Gastrocnemius medialis (tissue), 4 donors: ENCODE data around the gene SLC2A1. TPM values are rescaled to one million over a fixed set of nuclear protein-coding genes. Genes with fewer than 3 reads are reported as not detected.

ENCODE experiments used
- ATAC-seq, 2 donors: fragments of 150-250 bp; one replicate each; pipeline ENCODE4 v1.9.1; 2016
- DNase-seq, 2 donors: peaks; one replicate each; pipeline ENCODE4 v3.0.0-alpha.2; 2019
- H3K27ac ChIP-seq, 4 donors: fragments of 200-600 bp; sonication (generic); 1 replicate in 1 of 4; 2 replicates in 3 of 4; pipeline ENCODE4 v1.5.1; 2016 to 2018; ENCODE audit warnings: mild to moderate bottlenecking in 2 of 4, moderate library complexity in 1 of 4
- H3K27me3 ChIP-seq, 3 donors: fragments of 200-600 bp; sonication (generic) in 2 of 3; 1 replicate in 1 of 3; 2 replicates in 2 of 3; pipeline versions ENCODE4 v1.5.1 to v1.6.0; 2016 to 2019; ENCODE audit warnings: mild to moderate bottlenecking in 1 of 3, moderate library complexity in 1 of 3
- H3K36me3 ChIP-seq, 2 donors: fragments of 200-600 bp; sonication (generic) in 1 of 2; one replicate each; pipeline ENCODE4 v1.5.1; 2017 to 2018
- H3K4me1 ChIP-seq, 2 donors: fragments of 200-600 bp; sonication (generic) in 1 of 2; one replicate each; pipeline ENCODE4 v1.5.1; 2016 to 2017; ENCODE audit warnings: mild to moderate bottlenecking in 2 of 2
- H3K4me3 ChIP-seq, 4 donors: fragments of 200-600 bp; sonication (generic) in 3 of 4; 1 replicate in 1 of 4; 2 replicates in 3 of 4; pipeline ENCODE4 v1.5.1; 2016 to 2019; ENCODE audit warnings: mild to moderate bottlenecking in 2 of 4
- H3K9me3 ChIP-seq, 3 donors: fragments of 200-600 bp; sonication (generic) in 2 of 3; 1 replicate in 1 of 3; 2 replicates in 2 of 3; pipeline ENCODE4 v1.5.1; 2016 to 2019
- CTCF ChIP-seq, 5 experiments: fragments of 450-650 bp in 3 of 5; fragments of 200-600 bp in 2 of 5; sonication (generic) in 2 of 5; IDR thresholded peaks in 4 of 5; conservative IDR thresholded peaks in 1 of 5; 1 replicate in 4 of 5; 2 replicates in 1 of 5; pipeline ENCODE4 v1.5.1; 2016 to 2019; ENCODE audit warnings: antibody characterized with exemption in 5 of 5, mild to moderate bottlenecking in 3 of 5, moderate library complexity in 3 of 5
- POLR2A ChIP-seq, 2 donors: fragments of 450-650 bp; IDR thresholded peaks; one replicate each; pipeline ENCODE4 v1.6.1; 2017; ENCODE audit warnings: antibody characterized with exemption in 2 of 2, mild to moderate bottlenecking in 2 of 2, moderate library complexity in 2 of 2
- in situ Hi-C, 4 donors: fragments of 200-750 bp; cut with MboI; loops; one replicate each; pipeline versions ENCODE4 v1.15.0 to v1.8.0; 2017; ENCODE audit warnings: low sequenced_read_pairs in 4 of 4
- intact Hi-C: fragments of 100-400 bp; cut with DNase I; formaldehyde crosslinking; loops from one replicate; pipeline ENCODE4 v1.15.1; 2023; ENCODE audit warnings: low total_unique reads
- total RNA-seq, 4 donors: library from RNA; depleted of rRNA; stranded (reverse); fragments of >200 nt; gene quantifications; one replicate each; pipeline versions ENCODE4 v1.1.0 to v1.2.3, GENCODE V29; 2016

SLC2A1 gene
- total RNA-seq, 4 donors from 2014 or later: 6.3 to 16.1 (median 9.4) TPM

GRCh38 chr1:43004587-43005459 is 46.2 kb upstream of the SLC2A1 start:
- in situ Hi-C loops (no loop called here), intact Hi-C loops (no loop called here)
- H3K4me1 ChIP-seq: no peaks in the 10 kb centered on the region
- H3K27me3 ChIP-seq: peaks cover 20 to 23% (median 22%) of the 10 kb centered on the region in 3 donors
- ATAC-seq (no peak), DNase-seq (no peak)
- H3K4me3 ChIP-seq: no peak overlapping the region
- no peak overlapping the region for H3K27ac ChIP-seq
- no peaks in the 10 kb centered on the region for H3K9me3 ChIP-seq
- H3K36me3 ChIP-seq: no peaks in the 10 kb centered on the region
- TF ChIP-seq POLR2A (IDR thresholded peaks at IDR 0.05) (no peak), CTCF (IDR thresholded peaks at IDR 0.05 in 4 of 5, conservative IDR thresholded peaks at IDR 0.05 in 1 of 5) (no peak)

- intact Hi-C loops: no loop called here
- no peak overlapping the region for H3K27ac ChIP-seq
- ATAC-seq: no peak
- no peak overlapping the region for H3K4me3 ChIP-seq
- H3K27me3 ChIP-seq: peaks cover 13 to 22% (median 13%) of the 10 kb centered on the region in 3 donors
- no peak for TF ChIP-seq POLR2A (IDR thresholded peaks at IDR 0.05)
- TF ChIP-seq CTCF (IDR thresholded peaks at IDR 0.05 in 4 of 5, conservative IDR thresholded peaks at IDR 0.05 in 1 of 5): no peak
- no peaks in the 10 kb centered on the region for H3K9me3 ChIP-seq
- DNase-seq: no peak
- H3K4me1 ChIP-seq: no peaks in the 10 kb centered on the region
- no peaks in the 10 kb centered on the region for H3K36me3 ChIP-seq
- in situ Hi-C loops: no loop called here
These were observed 44.1 kb upstream of the SLC2A1 start for GRCh38 chr1:43002766-43003165.

- intact Hi-C loops (no loop called here), in situ Hi-C loops (no loop called here)
- Histone ChIP-seq H3K36me3 (no peaks in the 10 kb centered on the region), H3K27ac (no peak overlapping the region), H3K4me1 (no peaks in the 10 kb centered on the region), H3K4me3 (no peak overlapping the region), H3K9me3 (no peaks in the 10 kb centered on the region), H3K27me3 (peaks cover 7 to 20% (median 8%) of the 10 kb centered on the region in 3 donors)
- no peak for DNase-seq
- ATAC-seq: no peak
- TF ChIP-seq CTCF (IDR thresholded peaks at IDR 0.05 in 4 of 5, conservative IDR thresholded peaks at IDR 0.05 in 1 of 5) (no peak), POLR2A (IDR thresholded peaks at IDR 0.05) (no peak)
These were observed 43.4 kb upstream of the SLC2A1 start for GRCh38 chr1:43002116-43002515.

GRCh38 chr1:43001434-43001833 is 42.8 kb upstream of the SLC2A1 start:
- in situ Hi-C loops: no loop called here
- TF ChIP-seq CTCF (IDR thresholded peaks at IDR 0.05 in 4 of 5, conservative IDR thresholded peaks at IDR 0.05 in 1 of 5) (no peak), POLR2A (IDR thresholded peaks at IDR 0.05) (no peak)
- intact Hi-C loops: no loop called here
- no peak for ATAC-seq
- Histone ChIP-seq H3K9me3 (no peaks in the 10 kb centered on the region), H3K36me3 (no peaks in the 10 kb centered on the region), H3K27me3 (peaks cover 3 to 16% (median 5%) of the 10 kb centered on the region in 3 donors), H3K27ac (no peak overlapping the region), H3K4me1 (no peaks in the 10 kb centered on the region), H3K4me3 (no peak overlapping the region)
- no peak for DNase-seq
